Left lung (tissue), 10 donors: ENCODE results near the gene TRIP6. TPM values are rescaled to one million over a fixed set of nuclear protein-coding genes. Genes with fewer than 3 reads are reported as not detected.

Experiments used
- ATAC-seq: fragments of 200-7000 bp; cut with Tn5 transposase; one replicate; pipeline ENCODE4 v1.9.1; 2020; ENCODE audit warnings: moderate library complexity
- DNase-seq, 4 donors: peaks; one replicate each; pipeline ENCODE4 v3.0.0-alpha.2; 2013 to 2020
- H3K27ac ChIP-seq, 2 donors: fragments of 200-600 bp; sonication (generic) in 1 of 2; one replicate each; pipeline versions ENCODE4 v1.5.0 to v1.8.0; 2020 to 2021
- H3K27me3 ChIP-seq, 2 donors: fragments of 200-600 bp; sonication (generic) in 1 of 2; one replicate each; pipeline versions ENCODE4 v1.5.0 to v1.8.0; 2020 to 2021
- H3K36me3 ChIP-seq, 2 donors: fragments of 200-600 bp; sonication (generic) in 1 of 2; one replicate each; pipeline versions ENCODE4 v1.5.0 to v1.8.0; 2020 to 2021
- H3K4me1 ChIP-seq, 2 donors: fragments of 200-600 bp; one replicate each; pipeline ENCODE4 v1.8.0; 2021
- H3K4me3 ChIP-seq, 2 donors: fragments of 200-600 bp; sonication (generic) in 1 of 2; one replicate each; pipeline versions ENCODE4 v1.5.0 to v1.8.0; 2020 to 2021; ENCODE audit warnings: mild to moderate bottlenecking in 1 of 2
- H3K9me3 ChIP-seq, 2 donors: fragments of 200-600 bp; sonication (generic) in 1 of 2; one replicate each; pipeline versions ENCODE4 v1.5.0 to v1.8.0; 2020 to 2021
- intact Hi-C, 2 donors: fragments of 100-400 bp; cut with DNase I; formaldehyde crosslinking; loops; one replicate each; pipeline versions ENCODE4 v1.11.2 to v1.14.2; 2022
- polyA plus RNA-seq, 6 donors: library from polyadenylated mRNA; unstranded; fragments of 120-200 nt; gene quantifications; one replicate each; pipeline ENCODE4 v1.2.1, GENCODE V29; 2013; ENCODE audit not compliant: insufficient read length in 6 of 6
- total RNA-seq, 2 donors: library from RNA; stranded (reverse); fragmentation: NEBNext Ultra II Directional; extraction: Animal tissue kit (Norgen Biotek cat#: 25700); gene quantifications; one replicate each; pipeline ENCODE4 v1.2.1, GENCODE V29; 2021
- TF ChIP-seq, protein P1 (sequence below), 2 donors: fragments of 200-600 bp; sonication (generic) in 1 of 2; IDR thresholded peaks; one replicate each; pipeline versions ENCODE4 v1.5.0 to v1.8.0; 2021; ENCODE audit warnings: antibody characterized with exemption in 2 of 2
- donor health status: DM: no; HTN: yes; CAD: no.
- donor health status: DM: no; HTN: no; CAD: no.

The TRIP6 gene
- total and polyA plus RNA-seq, 8 donors, result 61.5 to 96.6 (median 76.2) TPM

DNA sequence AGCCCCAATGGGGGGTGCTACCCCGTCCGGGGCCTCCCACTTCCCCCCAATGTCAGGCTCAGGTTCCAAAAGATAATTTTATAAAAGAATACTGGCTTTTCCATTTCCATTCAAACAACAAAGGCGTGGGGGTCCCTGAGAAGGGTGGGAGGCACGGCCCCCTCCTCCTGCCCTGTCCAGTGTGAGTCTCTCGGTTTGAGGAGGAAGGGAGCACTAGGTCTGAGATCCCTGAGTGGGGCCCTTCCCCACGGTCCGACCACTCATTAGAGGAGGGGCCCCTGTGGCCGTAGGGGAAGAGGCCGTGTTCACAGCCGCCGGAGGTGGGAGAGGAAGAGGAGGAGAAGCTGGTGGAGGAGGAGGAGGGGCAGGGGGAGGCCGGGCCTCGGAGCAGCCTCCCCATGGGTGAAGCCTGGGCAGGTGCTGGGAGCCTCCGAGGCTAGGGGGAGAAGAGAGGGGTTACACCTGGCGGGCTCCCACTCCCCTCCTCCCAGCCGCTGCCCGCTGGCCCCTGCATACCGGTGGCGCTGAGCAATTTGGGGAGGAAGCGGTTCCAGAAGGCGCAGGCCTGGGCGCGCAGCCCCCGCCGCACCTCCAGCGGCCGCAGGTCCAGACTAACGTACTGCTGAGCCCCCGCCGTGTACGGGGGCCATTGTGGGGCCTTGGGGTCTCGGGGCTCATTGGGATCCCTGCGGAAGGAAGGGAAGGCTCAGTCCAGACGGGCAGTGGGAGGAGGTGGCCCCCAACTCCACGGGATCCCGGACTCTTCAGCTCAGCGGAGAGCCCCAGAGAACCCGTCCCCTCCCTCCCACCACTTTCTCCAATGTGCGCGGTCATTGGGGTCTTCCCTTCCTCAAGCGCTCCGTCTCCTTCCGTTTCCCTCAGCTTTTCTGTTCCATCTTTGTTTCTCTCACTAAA lies 23.7 kb downstream of the TRIP6 start:
- Histone ChIP-seq H3K4me1 (peaks cover 34 to 61% of the 10 kb centered on the region in 2 donors), H3K9me3 (no peaks in the 10 kb centered on the region), H3K27ac (peak overlapping the region; percentile 88 to 92), H3K27me3 (peaks cover 10 to 60% of the 10 kb centered on the region in 2 donors), H3K4me3 (peak overlapping the region; percentile 67 to 90), H3K36me3 (peaks cover 4 to 28% of the 10 kb centered on the region in 2 donors)
- DNase-seq (peak in 1 of 4 donors; percentile 79), ATAC-seq (no peak)
- TF ChIP-seq, protein P1, sequence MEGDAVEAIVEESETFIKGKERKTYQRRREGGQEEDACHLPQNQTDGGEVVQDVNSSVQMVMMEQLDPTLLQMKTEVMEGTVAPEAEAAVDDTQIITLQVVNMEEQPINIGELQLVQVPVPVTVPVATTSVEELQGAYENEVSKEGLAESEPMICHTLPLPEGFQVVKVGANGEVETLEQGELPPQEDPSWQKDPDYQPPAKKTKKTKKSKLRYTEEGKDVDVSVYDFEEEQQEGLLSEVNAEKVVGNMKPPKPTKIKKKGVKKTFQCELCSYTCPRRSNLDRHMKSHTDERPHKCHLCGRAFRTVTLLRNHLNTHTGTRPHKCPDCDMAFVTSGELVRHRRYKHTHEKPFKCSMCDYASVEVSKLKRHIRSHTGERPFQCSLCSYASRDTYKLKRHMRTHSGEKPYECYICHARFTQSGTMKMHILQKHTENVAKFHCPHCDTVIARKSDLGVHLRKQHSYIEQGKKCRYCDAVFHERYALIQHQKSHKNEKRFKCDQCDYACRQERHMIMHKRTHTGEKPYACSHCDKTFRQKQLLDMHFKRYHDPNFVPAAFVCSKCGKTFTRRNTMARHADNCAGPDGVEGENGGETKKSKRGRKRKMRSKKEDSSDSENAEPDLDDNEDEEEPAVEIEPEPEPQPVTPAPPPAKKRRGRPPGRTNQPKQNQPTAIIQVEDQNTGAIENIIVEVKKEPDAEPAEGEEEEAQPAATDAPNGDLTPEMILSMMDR (IDR thresholded peaks at IDR 0.05), result no peak
- intact Hi-C loops, result loop anchor here in 1 of 2 donors (10.0 kb wide), 1 partner anchor 174 kb away; no protein-coding TSS in a partner anchor

GRCh38 chr7:100891568-100892247 lies 24.5 kb downstream of the TRIP6 start:
- intact Hi-C loops, result loop anchor here in 1 of 2 donors (10.0 kb wide), 1 partner anchor 173 kb away; no protein-coding TSS in a partner anchor
- Histone ChIP-seq H3K9me3 (no peaks in the 10 kb centered on the region), H3K36me3 (peaks cover 0 to 20% of the 10 kb centered on the region in 2 donors), H3K4me3 (no peak overlapping the region), H3K27ac (no peak overlapping the region), H3K4me1 (peaks cover 34 to 66% of the 10 kb centered on the region in 2 donors), H3K27me3 (peaks cover 18 to 68% of the 10 kb centered on the region in 2 donors)
- TF ChIP-seq, protein P1 (IDR thresholded peaks at IDR 0.05), result no peak
- DNase-seq (no peak), ATAC-seq (no peak)

DNA sequence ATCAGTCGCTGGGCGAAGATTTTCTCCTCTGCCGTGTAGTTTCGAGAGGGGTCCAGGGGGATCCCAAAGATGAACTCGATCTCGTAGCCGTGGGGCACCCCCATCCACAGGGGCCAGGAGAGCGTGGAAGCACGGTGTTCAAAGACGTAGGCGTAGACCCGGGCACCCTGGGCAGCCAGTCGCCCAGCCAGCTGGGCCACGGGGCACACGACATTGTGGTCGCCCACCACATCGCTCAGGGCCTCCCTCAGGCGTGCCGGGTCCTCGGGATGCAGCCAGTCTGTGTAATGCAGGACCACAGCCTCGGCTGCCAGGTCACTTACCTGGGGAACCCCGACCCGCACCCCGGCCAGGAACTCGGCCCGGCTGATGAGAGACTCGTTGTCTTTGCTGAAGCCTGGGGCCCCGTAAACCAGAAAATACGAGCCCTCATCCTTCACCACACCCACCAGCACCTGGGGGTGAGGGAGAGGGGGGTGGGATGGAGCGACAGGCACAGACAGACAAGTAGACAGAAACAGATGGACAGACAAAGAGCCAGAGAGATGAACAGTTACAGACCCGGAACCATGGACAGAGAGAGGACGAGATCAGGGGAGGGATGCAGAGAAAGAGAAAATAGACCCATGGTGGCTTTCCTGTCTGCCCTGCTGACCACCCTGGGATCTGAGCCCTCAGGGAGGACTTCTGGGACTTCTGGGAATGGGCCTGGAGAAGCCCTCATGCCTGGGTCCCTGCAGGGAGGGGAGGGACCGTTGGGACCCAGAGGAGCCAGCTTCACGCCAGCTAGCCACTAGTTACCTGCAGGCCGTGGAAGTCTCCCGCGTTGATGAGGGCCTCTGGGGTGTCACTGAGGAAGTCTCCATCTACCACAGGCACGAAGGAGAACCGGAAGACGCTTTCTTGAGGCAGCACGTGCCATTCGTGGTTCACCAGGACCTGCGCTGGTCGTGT lies 25.5 kb downstream of the TRIP6 start:
- intact Hi-C loops, result loop anchor here in 1 of 2 donors (10.0 kb wide), 1 partner anchor 172 kb away; no protein-coding TSS in a partner anchor
- TF ChIP-seq, protein P1 (IDR thresholded peaks at IDR 0.05), result no peak
- Histone ChIP-seq H3K36me3 (peaks cover 0 to 11% of the 10 kb centered on the region in 2 donors), H3K27me3 (peaks cover 19 to 77% of the 10 kb centered on the region in 2 donors), H3K27ac (no peak overlapping the region), H3K4me1 (peaks cover 28 to 63% of the 10 kb centered on the region in 2 donors), H3K9me3 (no peaks in the 10 kb centered on the region), H3K4me3 (no peak overlapping the region)
- no peak for ATAC-seq
- DNase-seq, result peak in 1 of 4 donors; percentile 70

GRCh38 chr7:100893318-100893895 lies 26.2 kb downstream of the TRIP6 start:
- peaks cover 22 to 56% of the 10 kb centered on the region in 2 donors for H3K4me1 ChIP-seq
- ATAC-seq (no peak), DNase-seq (peak in 1 of 4 donors; percentile 72)
- H3K27me3 ChIP-seq, result peaks cover 19 to 85% of the 10 kb centered on the region in 2 donors
- H3K4me3 ChIP-seq, result no peak overlapping the region
- H3K27ac ChIP-seq, result no peak overlapping the region
- H3K9me3 ChIP-seq, result no peaks in the 10 kb centered on the region
- intact Hi-C loops, result loop anchor here in 1 of 2 donors (10.0 kb wide), 1 partner anchor 171 kb away; no protein-coding TSS in a partner anchor
- peaks cover 0 to 3% of the 10 kb centered on the region in 2 donors for H3K36me3 ChIP-seq
- TF ChIP-seq, protein P1 (IDR thresholded peaks at IDR 0.05), result no peak
